K562 (cell line): ENCODE measurements around the gene KRTAP10-8. TPM values are rescaled to one million over a fixed set of nuclear protein-coding genes. Genes with fewer than 3 reads are reported as not detected.
A peak's percentile ranks its signal among the peaks of the same experiment; 100 is the strongest.
"Not testable (repeated sequence)": the region's sequence is repeated elsewhere in the genome, so short reads cannot be mapped to it uniquely, and the experiment has no call there.

Source experiments
- ATAC-seq: fragments of 200-7000 bp; cut with Tn5 transposase; 3 replicates; pipeline ENCODE4 v1.9.1; 2020; ENCODE audit warnings: moderate library complexity
- BruUV-seq: library from RNA; stranded (reverse); fragments of 400-500 nt; replicated peaks from 2 replicates; lab custom pipeline; 2021; lab: Mats Ljungman, UMichigan
- CTCF ChIA-PET: fragments of 300-600 bp; formaldehyde crosslinking; extraction: SDS; loops from one replicate; lab custom pipeline; 2021; ENCODE audit warnings: low intra/inter-chr PET ratio; lab: Yijun Ruan, JAX
- POLR2A ChIA-PET: fragments of 300-600, 350-650 bp; sonication (Branson Sonifier 250); formaldehyde crosslinking; extraction: SDS; loops from one replicate; lab custom pipeline; 2021; ENCODE audit warnings: antibody characterized with exemption, inconsistent platforms; lab: Yijun Ruan, JAX
- DNase-seq, 4 experiments: peaks; one replicate each; pipeline versions ENCODE4 v3.0.0 to v3.0.0-alpha.2; 2011 to 2018; ENCODE audit warnings: low spot score in 3 of 4, mixed read lengths in 3 of 4; ENCODE audit errors: extremely low read depth in 1 of 4
- FAIRE-seq: peaks from 2 replicates; lab custom pipeline; 2011; peaks lifted over from hg19 to GRCh38; lab: Jason Lieb, UNC
- H2AFZ ChIP-seq: 2 replicates; pipeline ENCODE4 v1.6.0; 2011; ENCODE audit warnings: low read depth, low read length, control low read depth, inconsistent platforms
- H3K27ac ChIP-seq: fragments of 200-600 bp; 3 replicates; pipeline ENCODE4 v1.8.0; 2011; ENCODE audit warnings: low read depth, mild to moderate bottlenecking, control low read depth, inconsistent platforms, low read length, moderate library complexity, mixed read lengths; ENCODE audit errors: extremely low read depth
- H3K27me3 ChIP-seq, 2 experiments: fragments of 300-600 bp in 1 of 2; 2 replicates in 1 of 2; 3 replicates in 1 of 2; pipeline versions ENCODE4 v1.6.0 to v1.8.0; 2011; ENCODE audit warnings: inconsistent platforms in 2 of 2, low read length in 2 of 2, mild to moderate bottlenecking in 1 of 2, mixed read lengths in 1 of 2, moderate library complexity in 1 of 2; ENCODE audit not compliant: control insufficient read depth in 2 of 2, insufficient read depth in 2 of 2
- H3K36me3 ChIP-seq: fragments of 300-600 bp; 3 replicates; pipeline ENCODE4 v1.8.0; 2011; ENCODE audit warnings: mild to moderate bottlenecking, low read length, inconsistent platforms; ENCODE audit not compliant: control insufficient read depth, insufficient read depth
- H3K4me1 ChIP-seq, 2 experiments: fragments of 200-600 bp in 1 of 2; replicated peaks in 1 of 2; 2 replicates in 1 of 2; 3 replicates in 1 of 2; pipeline versions ENCODE4 v1.5.1 to v1.8.0; 2011; ENCODE audit warnings: inconsistent platforms in 2 of 2, low read length in 2 of 2, mild to moderate bottlenecking in 1 of 2, mixed read lengths in 1 of 2, moderate library complexity in 1 of 2; ENCODE audit not compliant: control insufficient read depth in 2 of 2, insufficient read depth in 2 of 2
- H3K4me2 ChIP-seq: 2 replicates; pipeline ENCODE4 v1.6.1; 2011; ENCODE audit warnings: low read length, control low read depth, inconsistent platforms, mixed read lengths; ENCODE audit not compliant: insufficient read depth
- H3K4me3 ChIP-seq: fragments of 200-600 bp; sonication (generic), shearing (Covaris generic); 2 replicates; pipeline ENCODE4 v1.5.1; 2016; ENCODE audit warnings: control low read depth, inconsistent platforms
- H3K79me2 ChIP-seq: fragments of 200-600 bp; 3 replicates; pipeline ENCODE4 v1.8.0; 2011; ENCODE audit warnings: low read length, inconsistent platforms; ENCODE audit not compliant: control insufficient read depth, insufficient read depth
- H3K9ac ChIP-seq, 2 experiments: 2 replicates each; pipeline versions ENCODE4 v1.6.0 to v1.6.1; 2011; ENCODE audit warnings: low read depth in 2 of 2, low read length in 2 of 2, control low read depth in 1 of 2, inconsistent platforms in 1 of 2, mild to moderate bottlenecking in 1 of 2, mixed read lengths in 1 of 2; ENCODE audit not compliant: insufficient read depth in 1 of 2
- H3K9me1 ChIP-seq: one replicate; pipeline ENCODE4 v1.6.0; 2011; ENCODE audit warnings: inconsistent platforms, mild to moderate bottlenecking, low read length, moderate library complexity; ENCODE audit not compliant: control insufficient read depth, insufficient read depth
- H3K9me3 ChIP-seq: replicated peaks from 2 replicates; pipeline ENCODE4 v1.5.1; 2011; ENCODE audit warnings: low read depth, low read length, inconsistent platforms; ENCODE audit not compliant: control insufficient read depth, insufficient read depth
- H4K20me1 ChIP-seq: replicated peaks from 2 replicates; pipeline ENCODE4 v1.6.1; 2011; ENCODE audit warnings: low read length, inconsistent platforms, mixed read lengths; ENCODE audit not compliant: control insufficient read depth, insufficient read depth
- BRF2 ChIP-seq: IDR thresholded peaks from 3 replicates; pipeline ENCODE4 v1.6.1; 2011; ENCODE audit warnings: borderline replicate concordance, mild to moderate bottlenecking; ENCODE audit not compliant: insufficient read length, insufficient read depth
- MEF2D ChIP-seq: conservative IDR thresholded peaks from 2 replicates; pipeline ENCODE4 v1.6.1; 2016; ENCODE audit warnings: low read depth, missing genetic modification characterization, missing compliant biosample characterization
- RFX5 ChIP-seq: IDR thresholded peaks from 2 replicates; pipeline ENCODE4 v1.6.1; 2011; ENCODE audit warnings: low read depth, mild to moderate bottlenecking, improper control_type of control experiment, low read length
- TCFL5 ChIP-seq: fragments of 250-450 bp; sonication (Bioruptor Pico); conservative IDR thresholded peaks from 2 replicates; pipeline ENCODE4 v1.6.1; 2021; ENCODE audit warnings: mild to moderate bottlenecking, moderate library complexity, matching md5 sums
- ZFP1 ChIP-seq: fragments of 450-650 bp; formaldehyde crosslinking; IDR thresholded peaks from 2 replicates; pipeline ENCODE4 v1.4.0; 2020; ENCODE audit warnings: mild to moderate bottlenecking, mixed read lengths
- ZNF146 ChIP-seq: IDR thresholded peaks from one replicate; pipeline ENCODE4 v1.6.1; 2018; ENCODE audit warnings: missing compliant biosample characterization; ENCODE audit not compliant: unreplicated experiment
- WGBS: fragments of 100-300 bp; shearing (Covaris generic); methylation state at CpG from one replicate; pipeline ENCODE4 v1.1.6; 2016; ENCODE audit warnings: low coverage, mixed read lengths; ENCODE audit not compliant: insufficient coverage; ENCODE audit errors: missing lambda C conversion rate; 5-methylcytosine and 5-hydroxymethylcytosine counted together
- in situ Hi-C: fragments of 300-500 bp; cut with MboI; formaldehyde crosslinking; loops from 4 replicates; pipeline ENCODE4 v1.15.0; 2018; ENCODE audit warnings: inconsistent platforms, mixed read lengths
- intact Hi-C: fragments of 100-400 bp; cut with micrococcal nuclease; formaldehyde crosslinking; loops from 2 replicates; pipeline ENCODE4 v1.14.2; 2022
- polyA plus RNA-seq, 8 experiments: library from polyadenylated mRNA; depleted of rRNA in 4 of 8; stranded (reverse) in 5 of 8; unstranded in 3 of 8; fragments of >200 nt; fragmentation: Nextera tagmentation in 2 of 8; fragmentation: Illumina TruSeq in 1 of 8; extraction: Ambion mirVana in 2 of 8; extraction: Trizol in 1 of 8; gene quantifications; 2 replicates each; pipeline versions ENCODE4 v1.2.1 to v1.2.3, GENCODE V29; 2011 to 2014; ENCODE audit warnings: inconsistent platforms in 1 of 8, missing spikeins in 1 of 8
- total RNA-seq, 7 experiments: library from RNA; depleted of rRNA in 6 of 7; stranded (reverse); fragments of >200 nt in 6 of 7; fragmentation: Illumina TruSeq in 2 of 7; extraction: Trizol in 2 of 7; gene quantifications; 2 replicates each; pipeline versions ENCODE4 v1.2.1 to v1.2.3, GENCODE V29; 2011 to 2021; ENCODE audit warnings: low replicate concordance in 1 of 7

Gene KRTAP10-8
- total and polyA plus RNA-seq, 9 of the 15 experiments (the other 6 are each of a cell fraction or from before 2014, with no cell fraction given): not detected

- TF ChIP-seq ZNF146: no peak
- no peak for TF ChIP-seq BRF2
Observed at GRCh38 chr21:44643741-44644310, 31.9 kb downstream of the KRTAP10-8 start (continued).

GRCh38 chr21:44644878-44645277 is 33.0 kb downstream of the KRTAP10-8 start:
- intact Hi-C loops (no loop called here), in situ Hi-C loops (no loop called here)
- Histone ChIP-seq H3K4me1 (no peaks in the 10 kb centered on the region; a peak in 1 of 5 replicates), H4K20me1 (no peaks in the 10 kb centered on the region), H3K27ac (no peak overlapping the region), H3K9me1 (no peaks in the 10 kb centered on the region), H3K79me2 (no peaks in the 10 kb centered on the region), H3K27me3 (peaks cover 2 to 33% of the 10 kb centered on the region in 2 experiments; a peak in 3 of 5 replicates), H3K4me2 (no peak overlapping the region), H3K4me3 (no peak overlapping the region), H2AFZ (no peak overlapping the region), H3K9ac (no peak overlapping the region), H3K36me3 (no peaks in the 10 kb centered on the region), H3K9me3 (peaks cover 4% of the 10 kb centered on the region)
- ChIA-PET CTCF (no interaction called here), POLR2A (interaction anchor here (0.6 kb wide), 1 partner anchor 44 kb away, joined by 3 read pairs; no protein-coding TSS in a partner anchor)
- FAIRE-seq (no peak), DNase-seq (no peak), ATAC-seq (no peak)
- WGBS: 0% methylated on average over 2 of the region's 2 CpGs
- TF ChIP-seq ZFP1 (peak; percentile 98), RFX5 (no peak), TCFL5 (no peak), MEF2D (tag) (no peak)
- no TSS peak for BruUV-seq

- not testable (repeated sequence) for BruUV-seq
Observed at GRCh38 chr21:44646366-44647221, 34.7 kb downstream of the KRTAP10-8 start, which contains the start of gene KRTAP10-11. KRTAP10-11 (plus strand) TSS chr21:44646414; CDS start chr21:44646459, 45 bp downstream.

More at GRCh38 chr21:44646366-44647221, 34.7 kb downstream of the KRTAP10-8 start, which contains the start of gene KRTAP10-11:
- H4K20me1 ChIP-seq, H2AFZ ChIP-seq, H3K9ac ChIP-seq, CTCF ChIA-PET, H3K27ac ChIP-seq, H3K4me3 ChIP-seq, H3K9me3 ChIP-seq, H3K9me1 ChIP-seq, H3K4me1 ChIP-seq, in situ Hi-C loops, ATAC-seq, H3K79me2 ChIP-seq, POLR2A ChIA-PET, intact Hi-C loops, H3K36me3 ChIP-seq, DNase-seq, FAIRE-seq, H3K4me2 ChIP-seq: not testable (repeated sequence)
- 0% methylated on average over 20 of the region's 21 CpGs for WGBS
- H3K27me3 ChIP-seq: peaks cover 9 to 49% of the 10 kb centered on the region in 2 experiments; a peak in 4 of 5 replicates
